Measurements from ENCODE around the gene GPS2. TPM values are rescaled to one million over a fixed set of nuclear protein-coding genes. Genes with fewer than 3 reads are reported as not detected.

Gene GPS2
- total RNA-seq, 1 donor from 2014 or later = 22.4 TPM

GRCh38 chr17:7293159-7293558 lies 22.0 kb downstream of the GPS2 start:
- Histone ChIP-seq H3K36me3 (ENCODE audit: control insufficient read depth, insufficient read depth, low read length) (no peaks in the 10 kb centered on the region), H3K4me3 (ENCODE audit: low read depth, low read length) (no peak overlapping the region), H3K27me3 (ENCODE audit: control insufficient read depth, insufficient read depth, low read length) (peaks cover 3% of the 10 kb centered on the region)
- DNase-seq (ENCODE audit: low read depth) (no peak), FAIRE-seq (peak; percentile 64)
- no peak for TF ChIP-seq CTCF (IDR thresholded peaks at IDR 0.05; ENCODE audit: insufficient read depth, low read length, severe bottlenecking)

GRCh38 chr17:7292729-7293128 lies 22.4 kb downstream of the GPS2 start:
- H3K4me3 ChIP-seq (ENCODE audit: low read depth, low read length) = no peak overlapping the region
- no peaks in the 10 kb centered on the region for H3K36me3 ChIP-seq (ENCODE audit: control insufficient read depth, insufficient read depth, low read length)
- peaks cover 3% of the 10 kb centered on the region for H3K27me3 ChIP-seq (ENCODE audit: control insufficient read depth, insufficient read depth, low read length)
- TF ChIP-seq CTCF (IDR thresholded peaks at IDR 0.05; ENCODE audit: insufficient read depth, low read length, severe bottlenecking) = no peak
- no peak for DNase-seq (ENCODE audit: low read depth)
- FAIRE-seq = no peak

- H3K4me3 ChIP-seq (ENCODE audit: low read depth, low read length) = no peak overlapping the region
- no peaks in the 10 kb centered on the region for H3K36me3 ChIP-seq (ENCODE audit: control insufficient read depth, insufficient read depth, low read length)
- peaks cover 3% of the 10 kb centered on the region for H3K27me3 ChIP-seq (ENCODE audit: control insufficient read depth, insufficient read depth, low read length)
- FAIRE-seq (no peak), DNase-seq (ENCODE audit: low read depth) (no peak)
- no peak for TF ChIP-seq CTCF (IDR thresholded peaks at IDR 0.05; ENCODE audit: insufficient read depth, low read length, severe bottlenecking)
Measured at GRCh38 chr17:7292194-7292593, 23.0 kb downstream of the GPS2 start.

GRCh38 chr17:7290685-7291084 lies 24.5 kb downstream of the GPS2 start:
- TF ChIP-seq CTCF (IDR thresholded peaks at IDR 0.05; ENCODE audit: insufficient read depth, low read length, severe bottlenecking) = no peak
- FAIRE-seq = no peak
- H3K36me3 ChIP-seq (ENCODE audit: control insufficient read depth, insufficient read depth, low read length) = no peaks in the 10 kb centered on the region
- no peak overlapping the region for H3K4me3 ChIP-seq (ENCODE audit: low read depth, low read length)
- H3K27me3 ChIP-seq (ENCODE audit: control insufficient read depth, insufficient read depth, low read length) = peaks cover 3% of the 10 kb centered on the region
- no peak for DNase-seq (ENCODE audit: low read depth)

GRCh38 chr17:7290166-7290565 lies 25.0 kb downstream of the GPS2 start:
- Histone ChIP-seq H3K27me3 (ENCODE audit: control insufficient read depth, insufficient read depth, low read length) (peaks cover 4% of the 10 kb centered on the region), H3K36me3 (ENCODE audit: control insufficient read depth, insufficient read depth, low read length) (no peaks in the 10 kb centered on the region), H3K4me3 (ENCODE audit: low read depth, low read length) (no peak overlapping the region)
- no peak for TF ChIP-seq CTCF (IDR thresholded peaks at IDR 0.05; ENCODE audit: insufficient read depth, low read length, severe bottlenecking)
- no peak for FAIRE-seq
- no peak for DNase-seq (ENCODE audit: low read depth)

DNA sequence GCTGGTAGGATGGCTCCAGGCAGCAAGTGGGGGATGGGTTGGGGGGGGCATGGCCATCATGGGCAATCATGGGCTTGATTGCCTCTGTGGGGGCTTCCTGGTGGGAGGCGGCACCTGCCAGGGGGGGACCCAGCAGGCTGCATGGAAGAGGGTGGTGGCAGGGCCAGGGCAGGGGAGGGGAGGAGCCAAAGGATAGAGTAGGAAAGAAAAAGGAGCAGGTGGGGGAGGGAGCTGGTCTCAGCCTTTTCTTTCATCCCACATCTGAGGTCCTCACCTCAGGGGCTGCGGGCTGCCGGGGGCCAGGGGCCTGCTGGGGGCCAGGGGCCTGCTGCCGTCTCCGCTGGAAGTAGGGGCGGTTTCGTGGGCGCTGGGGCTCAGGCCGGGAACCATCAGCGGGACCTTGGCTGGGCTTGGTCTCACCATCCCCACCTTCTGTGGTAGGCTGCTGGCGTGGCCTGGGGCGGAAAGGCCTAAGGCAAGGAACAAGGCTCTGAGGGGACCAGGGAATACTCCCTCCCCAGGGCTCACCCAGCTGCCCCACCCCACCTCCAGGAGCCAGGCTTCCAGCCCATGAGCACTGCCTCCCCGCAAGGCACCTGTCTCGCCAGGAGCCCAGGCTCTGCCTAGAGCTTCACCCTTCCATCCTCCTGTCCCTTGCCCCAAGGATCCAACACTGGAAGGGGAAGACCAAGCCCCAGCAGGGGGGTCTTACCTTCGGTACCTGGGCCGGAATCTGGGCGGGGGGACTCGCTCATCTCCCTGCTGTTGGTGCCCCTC lies 25.7 kb downstream of the GPS2 start:
- H3K4me3 ChIP-seq (ENCODE audit: low read depth, low read length) = no peak overlapping the region
- no peak for TF ChIP-seq CTCF (IDR thresholded peaks at IDR 0.05; ENCODE audit: insufficient read depth, low read length, severe bottlenecking)
- no peaks in the 10 kb centered on the region for H3K36me3 ChIP-seq (ENCODE audit: control insufficient read depth, insufficient read depth, low read length)
- H3K27me3 ChIP-seq (ENCODE audit: control insufficient read depth, insufficient read depth, low read length) = peaks cover 5% of the 10 kb centered on the region
- FAIRE-seq = no peak
- DNase-seq (ENCODE audit: low read depth) = no peak

Measured in bronchial epithelial cell (primary cell).